Ishikawa (cell line): Measurements from ENCODE around the gene DOK4.

Source experiments
- CEBPB ChIP-seq: IDR thresholded peaks from 2 replicates; pipeline ENCODE4 v1.6.1; 2012
- CREB1 ChIP-seq: IDR thresholded peaks from 2 replicates; pipeline ENCODE4 v1.6.1; 2012; ENCODE audit warnings: low read depth
- EGR1 ChIP-seq: IDR thresholded peaks from 2 replicates; pipeline ENCODE4 v1.6.1; 2012
- EP300 ChIP-seq: IDR thresholded peaks from 2 replicates; pipeline ENCODE4 v1.6.1; 2012; ENCODE audit warnings: borderline replicate concordance
- FOXM1 ChIP-seq: IDR thresholded peaks from 2 replicates; pipeline ENCODE4 v1.6.1; 2012; ENCODE audit warnings: low read depth, borderline replicate concordance
- MAX ChIP-seq: IDR thresholded peaks from 2 replicates; pipeline ENCODE4 v1.6.1; 2012
- NFIC ChIP-seq: IDR thresholded peaks from 2 replicates; pipeline ENCODE4 v1.6.1; 2012
- RAD21 ChIP-seq: IDR thresholded peaks from 2 replicates; pipeline ENCODE4 v1.6.1; 2012; ENCODE audit warnings: low read depth
- REST ChIP-seq: IDR thresholded peaks from 2 replicates; pipeline ENCODE4 v1.6.1; 2012; ENCODE audit warnings: low read depth, mild to moderate bottlenecking
- TAF1 ChIP-seq: IDR thresholded peaks from 2 replicates; pipeline ENCODE4 v1.6.1; 2012; ENCODE audit warnings: low read depth, mild to moderate bottlenecking
- TCF12 ChIP-seq: IDR thresholded peaks from 2 replicates; pipeline ENCODE4 v1.6.1; 2012; ENCODE audit warnings: low read depth
- TEAD4 ChIP-seq: IDR thresholded peaks from 2 replicates; pipeline ENCODE4 v1.6.1; 2012
- YY1 ChIP-seq: IDR thresholded peaks from 2 replicates; pipeline ENCODE4 v1.6.1; 2012; ENCODE audit warnings: low read depth
- ZBTB7A ChIP-seq: IDR thresholded peaks from 2 replicates; pipeline ENCODE4 v1.6.1; 2012; ENCODE audit warnings: low read depth
- TF ChIP-seq, protein P1 (sequence below): IDR thresholded peaks from 2 replicates; pipeline ENCODE4 v1.6.1; 2012

DOK4 gene

DNA sequence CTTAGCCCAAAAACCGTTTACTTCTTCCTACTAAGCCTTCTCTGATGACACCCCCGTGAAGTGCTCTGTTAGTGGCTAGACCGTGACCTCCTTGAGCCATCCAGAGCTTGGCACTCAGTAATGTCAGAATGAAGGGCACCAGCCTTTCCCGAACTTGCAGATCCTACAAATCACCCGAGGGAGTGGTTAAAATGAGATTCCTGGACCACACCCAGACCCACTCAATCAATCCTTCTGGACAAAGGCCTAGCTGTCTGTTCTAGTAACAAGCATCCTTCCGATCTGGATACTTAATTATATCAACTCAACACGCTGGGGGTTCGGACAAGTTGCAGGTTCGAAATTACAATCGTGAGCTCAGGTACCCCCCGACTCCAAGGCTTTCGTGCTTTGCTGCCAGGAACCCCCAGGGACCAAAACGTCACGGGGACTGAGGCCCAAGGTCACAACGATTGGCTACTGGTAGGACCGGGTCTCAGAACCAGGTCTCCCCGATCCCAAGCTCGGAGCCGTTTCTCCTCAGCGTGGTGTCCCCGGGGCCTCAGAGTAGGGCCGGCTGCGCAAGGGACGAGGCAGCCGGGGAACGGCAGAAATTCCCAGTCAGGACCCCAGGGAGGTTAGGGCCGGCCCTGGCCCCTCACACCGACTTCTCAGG, 39.6 kb downstream of the DOK4 start:
- TF ChIP-seq FOXM1, result no peak
- no peak for TF ChIP-seq RAD21
- no peak for TF ChIP-seq NFIC
- TF ChIP-seq, protein P1, sequence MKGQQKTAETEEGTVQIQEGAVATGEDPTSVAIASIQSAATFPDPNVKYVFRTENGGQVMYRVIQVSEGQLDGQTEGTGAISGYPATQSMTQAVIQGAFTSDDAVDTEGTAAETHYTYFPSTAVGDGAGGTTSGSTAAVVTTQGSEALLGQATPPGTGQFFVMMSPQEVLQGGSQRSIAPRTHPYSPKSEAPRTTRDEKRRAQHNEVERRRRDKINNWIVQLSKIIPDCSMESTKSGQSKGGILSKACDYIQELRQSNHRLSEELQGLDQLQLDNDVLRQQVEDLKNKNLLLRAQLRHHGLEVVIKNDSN, result no peak
- no peak for TF ChIP-seq CEBPB
- TF ChIP-seq ZBTB7A, result no peak
- TF ChIP-seq MAX, result no peak
- no peak for TF ChIP-seq CREB1
- TF ChIP-seq EP300, result no peak
- no peak for TF ChIP-seq EGR1
- TF ChIP-seq TCF12, result no peak
- no peak for TF ChIP-seq TAF1
- TF ChIP-seq TEAD4, result no peak
- TF ChIP-seq REST, result no peak
- no peak for TF ChIP-seq YY1

DNA sequence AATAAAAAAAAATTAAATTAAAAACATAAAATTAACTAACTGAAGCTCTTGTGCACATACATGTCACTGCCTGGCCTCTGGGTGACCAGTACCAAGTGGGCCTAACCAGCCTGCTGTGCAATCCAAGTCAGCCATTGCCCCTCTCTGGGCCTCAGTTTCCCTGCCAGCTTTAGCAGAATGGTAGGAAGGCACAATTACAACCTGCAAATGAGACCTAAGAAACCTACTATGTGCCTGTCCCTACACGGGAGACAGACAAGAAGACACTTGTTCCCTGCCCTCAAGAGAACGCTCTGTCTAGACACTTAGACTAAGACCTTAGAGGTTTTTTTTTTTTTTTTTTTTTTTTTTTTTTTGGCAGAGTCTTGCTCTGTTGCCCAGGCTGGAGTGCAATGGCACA, 40.8 kb downstream of the DOK4 start:
- TF ChIP-seq FOXM1, result no peak
- TF ChIP-seq REST, result no peak
- no peak for TF ChIP-seq ZBTB7A
- no peak for TF ChIP-seq TCF12
- TF ChIP-seq EP300, result no peak
- no peak for TF ChIP-seq YY1
- TF ChIP-seq NFIC, result no peak
- no peak for TF ChIP-seq RAD21
- TF ChIP-seq TAF1, result no peak
- TF ChIP-seq TEAD4, result no peak
- TF ChIP-seq, protein P1, result no peak
- TF ChIP-seq MAX, result no peak
- no peak for TF ChIP-seq CREB1
- TF ChIP-seq EGR1, result no peak
- no peak for TF ChIP-seq CEBPB

DNA sequence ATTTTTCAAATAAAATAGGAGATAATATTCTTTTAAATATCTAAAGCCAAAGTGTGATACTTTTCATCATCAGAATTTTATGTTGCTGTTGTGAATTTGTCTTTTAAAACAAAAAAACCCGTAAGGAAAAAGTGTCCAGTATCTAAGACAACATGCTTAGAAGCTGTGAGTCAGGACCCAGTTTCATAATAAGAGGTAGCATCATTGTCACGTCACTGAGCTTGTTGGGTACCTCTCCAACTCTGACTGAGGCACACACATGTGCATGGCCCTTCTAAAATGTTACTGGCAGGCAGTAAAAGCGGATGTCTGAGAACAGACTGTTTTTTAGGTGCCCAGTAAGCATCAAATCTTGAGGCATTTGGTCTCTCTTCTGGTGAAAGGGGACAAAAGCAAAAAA, 41.6 kb downstream of the DOK4 start:
- no peak for TF ChIP-seq RAD21
- no peak for TF ChIP-seq TAF1
- TF ChIP-seq EP300, result no peak
- TF ChIP-seq CREB1, result no peak
- no peak for TF ChIP-seq FOXM1
- no peak for TF ChIP-seq YY1
- TF ChIP-seq MAX, result no peak
- no peak for TF ChIP-seq EGR1
- no peak for TF ChIP-seq ZBTB7A
- no peak for TF ChIP-seq TEAD4
- no peak for TF ChIP-seq REST
- no peak for TF ChIP-seq CEBPB

- TF ChIP-seq EGR1, result no peak
- TF ChIP-seq RAD21, result no peak
- TF ChIP-seq ZBTB7A, result no peak
- TF ChIP-seq TCF12, result no peak
- TF ChIP-seq FOXM1, result no peak
- no peak for TF ChIP-seq MAX
- TF ChIP-seq TEAD4, result no peak
- no peak for TF ChIP-seq TAF1
- no peak for TF ChIP-seq EP300
- TF ChIP-seq, protein P1, result no peak
- no peak for TF ChIP-seq CEBPB
- TF ChIP-seq NFIC, result no peak
- no peak for TF ChIP-seq REST
- no peak for TF ChIP-seq YY1
- no peak for TF ChIP-seq CREB1
Measured at GRCh38 chr16:57435838-57436237, 50.5 kb downstream of the DOK4 start.
